ENCODE results near the gene USH1C. TPM values are rescaled to one million over a fixed set of nuclear protein-coding genes. Genes with fewer than 3 reads are reported as not detected.

USH1C gene
- total RNA-seq, 1 experiment from 2014 or later = not detected

DNA sequence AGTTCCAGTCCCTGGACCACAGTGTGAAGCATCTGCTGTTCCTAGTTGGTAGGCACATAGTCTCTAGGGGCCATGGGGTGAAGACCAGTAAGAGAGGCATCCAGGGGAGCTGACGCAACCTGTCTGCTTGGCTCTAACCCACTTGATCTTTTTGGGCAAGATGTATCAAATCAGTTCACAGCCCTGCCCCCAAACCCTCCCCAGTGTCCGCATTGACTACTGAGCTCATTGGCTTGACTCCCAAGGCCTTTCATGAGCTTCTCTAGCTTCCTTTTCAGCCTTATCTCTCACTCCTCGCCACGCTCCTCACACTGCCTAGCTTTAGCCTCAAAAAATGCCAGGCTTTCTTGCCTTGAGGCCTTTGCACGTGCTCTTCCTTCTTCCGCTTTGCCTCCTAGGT lies 37.9 kb downstream of the USH1C start:
- no peak for DNase-seq
- Histone ChIP-seq H3K9me2 (replicated peaks; ENCODE audit: insufficient read depth, low read length) (no peaks in the 10 kb centered on the region), H3K4me2 (ENCODE audit: low read depth, low read length, poor library complexity, severe bottlenecking) (no peak overlapping the region), H3K9me3 (ENCODE audit: low read length) (no peaks in the 10 kb centered on the region), H4K20me1 (ENCODE audit: insufficient read depth, low read depth, low read length) (no peaks in the 10 kb centered on the region), H3K36me3 (ENCODE audit: insufficient read depth, low read length) (no peaks in the 10 kb centered on the region), H3K9ac (ENCODE audit: low read length) (no peak overlapping the region), H3K79me2 (ENCODE audit: low read length) (no peaks in the 10 kb centered on the region), H3K4me3 (ENCODE audit: low read length) (no peak overlapping the region), H3K4me1 (ENCODE audit: low read length) (no peaks in the 10 kb centered on the region), H3K27me3 (ENCODE audit: low read length) (no peaks in the 10 kb centered on the region), H3K27ac (ENCODE audit: low read length) (no peak overlapping the region), H2AFZ (ENCODE audit: low read length) (no peak overlapping the region)

DNA sequence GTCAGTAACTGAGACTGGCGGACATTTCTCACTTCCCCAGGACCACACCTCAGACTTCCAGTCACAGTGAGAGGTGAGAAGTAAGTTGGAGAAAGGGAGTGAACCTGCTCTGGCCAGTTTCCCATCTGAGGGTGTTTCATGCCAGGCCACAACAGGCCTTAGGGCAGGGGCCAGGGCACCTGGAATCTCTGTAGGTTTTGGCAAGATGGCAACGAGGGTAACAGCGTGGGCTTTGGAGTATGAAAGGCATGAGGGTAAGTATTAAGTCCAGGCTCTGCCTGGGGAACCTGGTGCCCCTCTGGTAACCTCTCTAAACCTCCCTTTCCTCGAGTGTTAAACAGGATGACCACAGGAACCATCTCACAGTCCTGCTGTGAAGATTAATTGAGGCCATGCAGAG lies 39.1 kb downstream of the USH1C start:
- no peak overlapping the region for H3K9ac ChIP-seq (ENCODE audit: low read length)
- H3K4me1 ChIP-seq (ENCODE audit: low read length) = no peaks in the 10 kb centered on the region
- H3K4me3 ChIP-seq (ENCODE audit: low read length) = no peak overlapping the region
- no peaks in the 10 kb centered on the region for H3K27me3 ChIP-seq (ENCODE audit: low read length)
- no peaks in the 10 kb centered on the region for H3K9me3 ChIP-seq (ENCODE audit: low read length)
- no peaks in the 10 kb centered on the region for H3K36me3 ChIP-seq (ENCODE audit: insufficient read depth, low read length)
- H3K9me2 ChIP-seq (replicated peaks; ENCODE audit: insufficient read depth, low read length) = no peaks in the 10 kb centered on the region
- H3K27ac ChIP-seq (ENCODE audit: low read length) = no peak overlapping the region
- H3K79me2 ChIP-seq (ENCODE audit: low read length) = no peaks in the 10 kb centered on the region
- H2AFZ ChIP-seq (ENCODE audit: low read length) = no peak overlapping the region
- no peak for DNase-seq
- no peak overlapping the region for H3K4me2 ChIP-seq (ENCODE audit: low read depth, low read length, poor library complexity, severe bottlenecking)
- H4K20me1 ChIP-seq (ENCODE audit: insufficient read depth, low read depth, low read length) = no peaks in the 10 kb centered on the region

DNA sequence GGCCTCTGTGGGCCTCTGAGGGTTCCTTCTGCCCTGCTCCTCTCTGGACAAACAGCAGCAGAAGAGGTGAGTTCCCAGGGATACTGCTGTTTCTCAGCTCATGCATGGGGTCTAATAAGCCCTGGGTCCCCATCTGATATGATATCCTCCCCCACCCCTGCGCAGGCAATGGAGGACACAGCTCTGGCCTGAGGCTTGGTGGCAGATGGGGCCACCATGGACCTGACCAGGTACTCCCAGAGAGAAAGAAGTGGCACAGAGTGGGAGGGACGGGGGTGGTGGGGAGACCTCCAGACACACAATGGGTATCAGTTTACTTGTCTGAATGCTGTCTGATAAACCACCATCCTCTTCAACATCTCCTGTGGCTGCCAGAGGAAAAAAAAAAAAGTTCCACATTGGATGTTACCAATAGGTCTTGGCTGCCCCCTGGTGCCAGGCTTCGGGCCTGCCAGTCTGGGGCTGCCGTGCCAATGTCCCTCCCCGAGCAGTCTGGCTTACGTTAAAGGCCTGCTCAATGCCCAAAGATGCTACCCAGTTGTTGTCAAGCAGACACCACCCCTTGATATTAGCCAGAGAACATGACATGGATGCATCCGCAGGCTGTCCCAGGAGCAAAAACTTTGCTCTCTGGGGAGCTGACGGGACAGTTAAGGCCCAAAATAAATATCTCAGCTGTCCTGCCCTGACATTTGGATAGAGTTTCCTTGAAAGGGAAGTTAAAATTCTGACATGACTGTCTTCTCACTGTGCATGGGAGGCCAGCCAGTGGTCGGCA lies 39.7 kb downstream of the USH1C start:
- H3K79me2 ChIP-seq (ENCODE audit: low read length) = no peaks in the 10 kb centered on the region
- no peaks in the 10 kb centered on the region for H3K27me3 ChIP-seq (ENCODE audit: low read length)
- no peak overlapping the region for H3K27ac ChIP-seq (ENCODE audit: low read length)
- H3K4me2 ChIP-seq (ENCODE audit: low read depth, low read length, poor library complexity, severe bottlenecking) = no peak overlapping the region
- peak; percentile 91 for DNase-seq
- no peak overlapping the region for H2AFZ ChIP-seq (ENCODE audit: low read length)
- no peaks in the 10 kb centered on the region for H3K9me2 ChIP-seq (replicated peaks; ENCODE audit: insufficient read depth, low read length)
- H3K9ac ChIP-seq (ENCODE audit: low read length) = no peak overlapping the region
- H3K9me3 ChIP-seq (ENCODE audit: low read length) = no peaks in the 10 kb centered on the region
- H3K4me1 ChIP-seq (ENCODE audit: low read length) = no peaks in the 10 kb centered on the region
- no peaks in the 10 kb centered on the region for H3K36me3 ChIP-seq (ENCODE audit: insufficient read depth, low read length)
- H3K4me3 ChIP-seq (ENCODE audit: low read length) = no peak overlapping the region
- H4K20me1 ChIP-seq (ENCODE audit: insufficient read depth, low read depth, low read length) = no peaks in the 10 kb centered on the region

DNA sequence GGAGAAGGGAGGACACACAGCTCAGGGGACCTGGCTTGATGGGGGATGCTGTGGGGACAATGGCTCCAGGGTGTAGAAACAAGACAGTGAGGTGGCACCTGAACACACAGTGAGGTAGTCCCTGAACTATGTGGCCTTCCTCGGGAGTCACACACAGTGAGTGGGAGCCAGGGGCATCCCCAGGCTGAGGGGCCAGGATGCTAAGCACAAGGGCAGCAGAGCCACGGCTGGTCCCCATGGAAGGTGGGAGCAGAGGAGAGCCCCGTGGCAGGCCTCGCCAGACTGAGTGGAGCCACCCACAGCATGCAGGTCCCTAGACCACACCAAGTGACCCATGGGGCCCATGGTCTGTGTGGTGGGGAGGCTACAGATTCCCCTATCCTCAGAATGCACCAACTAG lies 41.6 kb downstream of the USH1C start:
- Histone ChIP-seq H3K9me2 (replicated peaks; ENCODE audit: insufficient read depth, low read length) (no peaks in the 10 kb centered on the region), H3K4me2 (ENCODE audit: low read depth, low read length, poor library complexity, severe bottlenecking) (no peak overlapping the region), H3K36me3 (ENCODE audit: insufficient read depth, low read length) (no peaks in the 10 kb centered on the region), H3K9ac (ENCODE audit: low read length) (no peak overlapping the region), H4K20me1 (ENCODE audit: insufficient read depth, low read depth, low read length) (no peaks in the 10 kb centered on the region), H3K4me3 (ENCODE audit: low read length) (no peak overlapping the region), H2AFZ (ENCODE audit: low read length) (no peak overlapping the region), H3K9me3 (ENCODE audit: low read length) (no peaks in the 10 kb centered on the region), H3K79me2 (ENCODE audit: low read length) (no peaks in the 10 kb centered on the region), H3K27ac (ENCODE audit: low read length) (no peak overlapping the region), H3K4me1 (ENCODE audit: low read length) (no peaks in the 10 kb centered on the region), H3K27me3 (ENCODE audit: low read length) (no peaks in the 10 kb centered on the region)
- DNase-seq = no peak

DNA sequence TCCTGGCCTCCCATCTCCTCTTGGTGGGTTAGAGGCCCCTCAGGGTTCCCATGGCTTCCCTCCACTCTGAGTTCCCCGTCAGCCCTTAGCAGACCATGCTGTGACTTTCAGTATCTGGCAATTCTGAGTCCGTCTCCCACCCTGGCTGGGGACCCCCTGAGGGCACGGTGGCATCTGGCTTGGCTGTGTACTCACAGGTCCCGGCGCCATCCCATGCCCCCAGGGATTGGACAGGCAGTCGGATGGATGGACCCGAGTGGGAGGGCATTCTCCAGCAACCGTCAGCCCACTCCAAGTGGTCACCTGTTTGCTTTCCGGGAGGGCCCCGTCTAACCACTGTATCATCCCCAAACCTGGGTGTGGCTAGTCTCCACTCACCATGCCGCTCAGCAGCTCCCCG lies 43.5 kb downstream of the USH1C start:
- H3K36me3 ChIP-seq (ENCODE audit: insufficient read depth, low read length) = no peaks in the 10 kb centered on the region
- no peaks in the 10 kb centered on the region for H3K27me3 ChIP-seq (ENCODE audit: low read length)
- H3K9ac ChIP-seq (ENCODE audit: low read length) = no peak overlapping the region
- no peaks in the 10 kb centered on the region for H4K20me1 ChIP-seq (ENCODE audit: insufficient read depth, low read depth, low read length)
- H3K4me3 ChIP-seq (ENCODE audit: low read length) = no peak overlapping the region
- H3K79me2 ChIP-seq (ENCODE audit: low read length) = no peaks in the 10 kb centered on the region
- no peaks in the 10 kb centered on the region for H3K9me3 ChIP-seq (ENCODE audit: low read length)
- no peak overlapping the region for H3K4me2 ChIP-seq (ENCODE audit: low read depth, low read length, poor library complexity, severe bottlenecking)
- no peaks in the 10 kb centered on the region for H3K9me2 ChIP-seq (replicated peaks; ENCODE audit: insufficient read depth, low read length)
- no peak overlapping the region for H3K27ac ChIP-seq (ENCODE audit: low read length)
- DNase-seq = no peak
- H2AFZ ChIP-seq (ENCODE audit: low read length) = no peak overlapping the region
- H3K4me1 ChIP-seq (ENCODE audit: low read length) = no peaks in the 10 kb centered on the region

DNA sequence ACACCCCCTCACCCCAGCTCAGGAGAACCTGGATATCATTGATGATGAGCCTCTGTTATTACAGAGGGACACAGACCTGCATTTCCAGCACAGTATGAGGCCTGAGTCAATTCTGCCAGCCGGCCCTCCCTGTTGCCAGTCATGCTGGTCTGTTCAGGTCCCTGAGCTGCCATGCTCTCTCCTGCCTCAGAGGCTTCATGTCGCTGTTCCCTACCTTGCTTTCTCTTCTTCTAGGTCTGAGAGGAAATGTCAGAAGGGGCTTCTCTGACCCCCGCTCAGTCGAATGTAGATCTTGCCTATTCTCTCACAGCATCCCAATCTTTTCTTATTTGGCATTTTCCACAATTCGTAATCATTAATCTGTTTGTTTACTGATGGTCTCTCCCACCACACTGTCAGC lies 45.7 kb downstream of the USH1C start:
- DNase-seq = peak; percentile 67
- Histone ChIP-seq H3K4me1 (ENCODE audit: low read length) (no peaks in the 10 kb centered on the region), H2AFZ (ENCODE audit: low read length) (no peak overlapping the region), H3K27me3 (ENCODE audit: low read length) (no peaks in the 10 kb centered on the region), H3K4me2 (ENCODE audit: low read depth, low read length, poor library complexity, severe bottlenecking) (no peak overlapping the region), H3K27ac (ENCODE audit: low read length) (no peak overlapping the region), H3K9me3 (ENCODE audit: low read length) (no peaks in the 10 kb centered on the region), H3K9me2 (replicated peaks; ENCODE audit: insufficient read depth, low read length) (no peaks in the 10 kb centered on the region), H3K36me3 (ENCODE audit: insufficient read depth, low read length) (no peaks in the 10 kb centered on the region), H3K79me2 (ENCODE audit: low read length) (no peaks in the 10 kb centered on the region), H4K20me1 (ENCODE audit: insufficient read depth, low read depth, low read length) (no peaks in the 10 kb centered on the region), H3K4me3 (ENCODE audit: low read length) (no peak overlapping the region), H3K9ac (ENCODE audit: low read length) (no peak overlapping the region)

DNA sequence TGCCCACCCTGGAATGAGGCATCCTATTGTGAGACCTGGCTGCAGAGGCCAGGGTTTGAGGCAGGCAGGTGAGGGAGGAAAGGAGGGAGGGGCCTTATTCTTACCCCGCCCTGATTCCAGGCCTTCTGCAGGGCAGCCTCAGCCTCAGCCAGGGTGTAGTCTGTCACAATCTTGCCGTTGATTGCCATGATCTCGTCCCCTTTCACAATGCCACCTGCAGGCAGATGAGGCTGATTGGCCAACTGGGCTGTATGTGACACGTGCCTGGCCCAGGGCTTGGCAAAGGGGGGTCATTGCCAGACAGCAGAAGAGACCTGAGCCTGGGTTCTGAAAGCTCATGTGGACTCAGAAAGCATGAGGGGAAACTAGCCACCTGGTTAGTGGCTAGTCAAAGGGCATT lies 46.2 kb downstream of the USH1C start:
- DNase-seq = peak; percentile 47
- no peak overlapping the region for H3K4me3 ChIP-seq (ENCODE audit: low read length)
- no peaks in the 10 kb centered on the region for H3K4me1 ChIP-seq (ENCODE audit: low read length)
- H3K4me2 ChIP-seq (ENCODE audit: low read depth, low read length, poor library complexity, severe bottlenecking) = no peak overlapping the region
- no peak overlapping the region for H3K9ac ChIP-seq (ENCODE audit: low read length)
- no peaks in the 10 kb centered on the region for H3K36me3 ChIP-seq (ENCODE audit: insufficient read depth, low read length)
- no peaks in the 10 kb centered on the region for H3K79me2 ChIP-seq (ENCODE audit: low read length)
- H3K9me3 ChIP-seq (ENCODE audit: low read length) = no peaks in the 10 kb centered on the region
- H3K9me2 ChIP-seq (replicated peaks; ENCODE audit: insufficient read depth, low read length) = no peaks in the 10 kb centered on the region
- no peak overlapping the region for H2AFZ ChIP-seq (ENCODE audit: low read length)
- no peak overlapping the region for H3K27ac ChIP-seq (ENCODE audit: low read length)
- H3K27me3 ChIP-seq (ENCODE audit: low read length) = no peaks in the 10 kb centered on the region
- no peaks in the 10 kb centered on the region for H4K20me1 ChIP-seq (ENCODE audit: insufficient read depth, low read depth, low read length)

DNA sequence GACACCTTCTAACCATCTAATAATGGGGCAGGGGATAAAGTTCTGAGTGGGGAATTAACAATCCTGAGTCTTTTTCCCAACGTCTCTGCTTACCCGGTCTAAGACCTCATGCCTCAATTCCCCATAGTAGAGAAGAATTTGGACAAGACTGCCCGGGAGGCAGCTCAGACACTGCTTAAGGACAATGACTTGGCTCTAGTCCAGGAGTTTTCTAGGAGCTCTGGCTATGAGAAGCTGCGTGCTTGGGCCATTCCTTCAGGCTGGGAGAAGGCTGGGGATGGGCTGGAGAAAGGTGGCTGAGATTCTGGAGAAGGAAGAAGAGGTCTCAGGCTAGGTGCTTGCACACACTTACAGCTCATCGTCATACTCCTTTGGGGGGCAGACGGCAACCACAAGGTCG lies 47.8 kb downstream of the USH1C start:
- DNase-seq = no peak
- no peaks in the 10 kb centered on the region for H3K4me1 ChIP-seq (ENCODE audit: low read length)
- H4K20me1 ChIP-seq (ENCODE audit: insufficient read depth, low read depth, low read length) = no peaks in the 10 kb centered on the region
- no peaks in the 10 kb centered on the region for H3K9me3 ChIP-seq (ENCODE audit: low read length)
- no peaks in the 10 kb centered on the region for H3K27me3 ChIP-seq (ENCODE audit: low read length)
- no peak overlapping the region for H3K9ac ChIP-seq (ENCODE audit: low read length)
- no peaks in the 10 kb centered on the region for H3K9me2 ChIP-seq (replicated peaks; ENCODE audit: insufficient read depth, low read length)
- H3K4me2 ChIP-seq (ENCODE audit: low read depth, low read length, poor library complexity, severe bottlenecking) = no peak overlapping the region
- no peak overlapping the region for H2AFZ ChIP-seq (ENCODE audit: low read length)
- no peak overlapping the region for H3K27ac ChIP-seq (ENCODE audit: low read length)
- H3K4me3 ChIP-seq (ENCODE audit: low read length) = no peak overlapping the region
- no peaks in the 10 kb centered on the region for H3K79me2 ChIP-seq (ENCODE audit: low read length)
- no peaks in the 10 kb centered on the region for H3K36me3 ChIP-seq (ENCODE audit: insufficient read depth, low read length)

Measured in Karpas-422 (cell line).